GM12892 (cell line): Measurements from ENCODE around the gene AFF3.

Experiments
- POLR2A ChIP-seq: IDR thresholded peaks from 2 replicates; pipeline ENCODE4 v1.6.1; 2011; ENCODE audit warnings: low read depth, low read length, control low read depth
- POLR2AphosphoS5 ChIP-seq: IDR thresholded peaks from 2 replicates; pipeline ENCODE4 v1.6.1; 2011; ENCODE audit warnings: low read depth, low read length, control low read depth

DNA sequence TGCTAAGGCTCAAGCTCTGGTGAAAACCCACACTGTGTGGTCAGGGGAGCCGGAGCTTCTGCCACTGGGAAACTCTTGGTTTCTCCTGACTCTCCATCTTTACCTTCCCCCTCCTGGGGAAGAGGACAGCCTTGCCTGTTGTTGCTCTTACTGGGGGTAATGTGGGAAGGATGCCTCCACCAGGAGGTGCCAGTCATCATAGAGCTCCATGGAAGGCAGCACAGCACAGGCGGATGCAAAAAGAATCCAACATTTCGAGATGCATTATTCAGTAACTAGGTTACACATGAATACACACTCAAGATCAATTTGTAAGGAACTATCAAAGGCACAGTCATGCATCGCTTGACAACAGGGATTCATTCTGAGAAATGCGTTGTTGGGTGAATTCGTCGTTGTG, 322.6 kb downstream of the AFF3 start:
- no peak for TF ChIP-seq POLR2AphosphoS5
- TF ChIP-seq POLR2A, result no peak
